GM13977 (cell line): ENCODE data around the gene NOC2L.

Experiments used
- DNase-seq: peaks from one replicate; pipeline ENCODE4 v3.0.0; 2012; ENCODE audit warnings: low spot score
- in situ Hi-C: fragments of 300-500 bp; cut with MboI; formaldehyde crosslinking; loops from one replicate; pipeline ENCODE4 v1.12.0; 2022; ENCODE audit warnings: low sequenced_read_pairs, low pct_unique_long_range_greater_than_20kb, mixed read lengths, inconsistent platforms; ENCODE audit not compliant: unreplicated experiment
- TF ChIP-seq, protein P1 (sequence below): IDR thresholded peaks from 2 replicates; pipeline ENCODE4 v1.5.1; 2012; ENCODE audit warnings: mild to moderate bottlenecking, control low read depth; ENCODE audit not compliant: insufficient read depth; ENCODE audit errors: extremely low read depth, missing control alignments

The NOC2L gene

DNA sequence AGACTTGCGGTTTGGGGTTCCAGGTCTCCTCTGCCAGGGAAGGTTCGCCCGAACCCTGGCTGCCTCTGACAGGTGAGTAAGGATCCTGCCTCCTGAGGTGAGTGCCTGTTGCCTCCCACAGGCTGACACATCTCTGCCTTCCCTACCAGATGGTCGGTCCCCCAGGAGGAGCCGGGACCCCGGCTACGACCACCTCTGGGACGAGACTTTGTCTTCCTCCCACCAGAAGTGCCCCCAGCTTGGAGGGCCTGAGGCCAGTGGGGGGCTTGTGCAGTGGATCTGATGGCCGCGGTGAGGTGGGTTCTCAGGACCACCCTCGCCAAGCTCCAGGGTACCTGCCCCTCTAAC is 15.2 kb upstream of the NOC2L start:
- in situ Hi-C loops, result loop anchor here (10.0 kb wide), 1 partner anchor 79 kb away; no protein-coding TSS in a partner anchor
- TF ChIP-seq, protein P1, sequence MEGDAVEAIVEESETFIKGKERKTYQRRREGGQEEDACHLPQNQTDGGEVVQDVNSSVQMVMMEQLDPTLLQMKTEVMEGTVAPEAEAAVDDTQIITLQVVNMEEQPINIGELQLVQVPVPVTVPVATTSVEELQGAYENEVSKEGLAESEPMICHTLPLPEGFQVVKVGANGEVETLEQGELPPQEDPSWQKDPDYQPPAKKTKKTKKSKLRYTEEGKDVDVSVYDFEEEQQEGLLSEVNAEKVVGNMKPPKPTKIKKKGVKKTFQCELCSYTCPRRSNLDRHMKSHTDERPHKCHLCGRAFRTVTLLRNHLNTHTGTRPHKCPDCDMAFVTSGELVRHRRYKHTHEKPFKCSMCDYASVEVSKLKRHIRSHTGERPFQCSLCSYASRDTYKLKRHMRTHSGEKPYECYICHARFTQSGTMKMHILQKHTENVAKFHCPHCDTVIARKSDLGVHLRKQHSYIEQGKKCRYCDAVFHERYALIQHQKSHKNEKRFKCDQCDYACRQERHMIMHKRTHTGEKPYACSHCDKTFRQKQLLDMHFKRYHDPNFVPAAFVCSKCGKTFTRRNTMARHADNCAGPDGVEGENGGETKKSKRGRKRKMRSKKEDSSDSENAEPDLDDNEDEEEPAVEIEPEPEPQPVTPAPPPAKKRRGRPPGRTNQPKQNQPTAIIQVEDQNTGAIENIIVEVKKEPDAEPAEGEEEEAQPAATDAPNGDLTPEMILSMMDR, result no peak
- DNase-seq, result no peak

DNA sequence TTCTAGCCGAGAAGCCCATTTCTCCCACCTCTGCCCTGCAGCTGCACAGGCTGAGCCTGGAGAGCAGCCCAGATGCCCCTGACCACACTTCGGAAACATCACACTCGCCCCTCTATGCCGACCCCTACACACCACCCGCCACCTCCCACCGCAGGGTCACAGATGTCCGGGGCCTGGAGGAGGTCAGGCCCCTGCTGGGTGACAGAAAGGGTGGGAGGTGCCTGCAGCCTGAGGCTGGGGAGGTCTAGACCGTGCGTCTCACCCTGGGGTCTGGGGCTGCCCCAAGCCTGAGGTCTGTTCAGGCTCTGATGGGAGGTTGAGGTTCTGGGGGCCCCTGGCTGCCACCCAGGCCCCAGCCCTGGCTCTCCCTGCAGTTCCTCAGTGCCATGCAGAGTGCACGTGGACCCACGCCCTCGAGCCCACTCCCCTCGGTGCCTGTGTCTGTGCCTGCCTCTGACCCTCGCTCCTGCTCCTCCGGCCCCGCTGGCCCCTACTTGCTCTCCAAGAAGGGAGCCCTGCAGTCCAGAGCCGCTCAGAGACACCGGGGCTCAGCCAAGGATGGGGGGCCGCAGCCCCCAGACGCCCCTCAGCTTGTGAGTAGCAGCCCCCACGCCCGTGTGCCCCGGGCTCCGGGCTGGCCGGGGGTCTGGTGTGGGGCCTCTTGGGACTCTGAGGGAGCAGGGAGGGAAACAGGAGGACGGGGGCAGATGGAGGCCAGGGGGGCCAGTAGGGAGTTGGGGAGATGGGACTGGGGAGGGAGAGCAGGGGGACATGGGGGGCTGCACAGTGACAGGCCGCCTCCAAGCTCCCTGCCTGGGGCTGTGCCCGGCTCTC is 14.6 kb upstream of the NOC2L start:
- no peak for DNase-seq
- TF ChIP-seq, protein P1, result no peak
- in situ Hi-C loops, result loop anchor here (10.0 kb wide), 1 partner anchor 79 kb away; no protein-coding TSS in a partner anchor

DNA sequence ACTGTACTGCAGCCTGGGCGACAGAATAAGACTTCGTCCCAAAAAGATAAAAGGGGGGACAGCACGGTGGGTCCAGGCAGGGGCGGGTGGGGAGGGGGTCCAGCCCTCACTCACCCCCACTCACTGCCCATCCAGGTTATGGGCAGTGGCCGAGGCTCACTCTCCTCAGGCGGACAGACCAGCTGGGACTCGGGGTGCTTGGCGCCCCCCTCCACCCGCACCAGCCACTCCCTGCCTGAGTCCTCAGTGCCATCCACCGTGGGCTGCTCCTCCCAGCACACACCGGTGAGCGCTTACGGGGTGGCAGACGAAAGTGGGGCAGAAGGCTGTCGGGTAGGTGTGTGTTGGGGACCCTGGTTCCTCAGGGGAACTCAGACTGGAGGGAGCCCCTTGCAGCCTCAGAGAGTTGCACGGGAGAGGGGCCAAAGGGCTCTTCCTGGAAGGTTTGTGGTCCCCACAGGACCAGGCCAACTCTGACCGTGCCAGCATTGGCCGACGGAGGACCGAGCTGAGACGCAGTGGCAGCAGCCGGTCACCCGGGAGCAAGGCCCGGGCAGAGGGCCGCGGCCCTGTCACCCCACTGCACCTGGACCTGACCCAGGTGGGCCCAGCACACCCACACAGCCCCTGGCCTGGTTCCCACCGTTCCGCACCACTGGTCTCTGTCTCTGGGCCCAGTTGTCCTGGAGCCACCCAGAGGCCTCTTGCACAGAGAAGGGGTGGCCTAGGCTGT is 13.8 kb upstream of the NOC2L start:
- in situ Hi-C loops, result loop anchor here (10.0 kb wide), 1 partner anchor 78 kb away; no protein-coding TSS in a partner anchor
- DNase-seq, result no peak
- TF ChIP-seq, protein P1, result no peak

DNA sequence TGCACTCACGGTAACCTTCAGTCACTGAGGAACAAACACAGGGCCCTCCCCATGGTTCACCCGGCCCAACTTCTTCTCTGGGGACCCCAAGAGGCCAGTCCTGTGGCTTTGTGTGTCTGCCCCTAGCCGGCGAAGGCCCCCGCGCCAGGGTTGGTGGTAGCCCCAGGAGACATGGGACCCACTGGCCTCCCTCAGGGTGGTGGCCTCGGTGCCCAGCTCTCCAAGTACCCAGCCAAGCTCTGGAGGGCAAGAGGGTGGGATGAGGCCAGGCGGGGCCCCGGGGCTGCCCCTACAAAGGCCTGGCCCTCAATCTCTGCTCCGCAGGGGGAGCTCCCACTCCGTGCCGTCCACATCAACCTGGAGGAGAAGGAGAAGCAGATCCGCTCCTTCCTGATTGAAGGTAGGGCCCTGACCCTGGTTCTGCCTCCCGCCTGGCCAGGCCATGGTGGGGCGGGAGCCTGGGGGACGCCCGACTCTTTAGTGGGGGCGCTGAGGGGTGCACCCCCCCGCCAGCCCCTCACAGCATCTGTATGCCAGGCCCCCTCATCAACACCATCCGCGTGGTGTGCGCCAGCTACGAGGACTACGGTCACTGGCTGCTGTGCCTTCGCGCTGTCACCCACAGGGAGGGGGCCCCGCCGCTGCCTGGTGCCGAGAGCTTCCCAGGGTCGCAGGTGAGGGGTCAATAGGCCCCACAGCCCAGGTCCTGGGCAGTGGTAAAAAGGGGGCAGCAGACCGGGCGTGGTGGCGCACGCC is 12.9 kb upstream of the NOC2L start:
- in situ Hi-C loops, result loop anchor here (10.0 kb wide), 1 partner anchor 77 kb away; no protein-coding TSS in a partner anchor
- TF ChIP-seq, protein P1, result no peak
- no peak for DNase-seq

DNA sequence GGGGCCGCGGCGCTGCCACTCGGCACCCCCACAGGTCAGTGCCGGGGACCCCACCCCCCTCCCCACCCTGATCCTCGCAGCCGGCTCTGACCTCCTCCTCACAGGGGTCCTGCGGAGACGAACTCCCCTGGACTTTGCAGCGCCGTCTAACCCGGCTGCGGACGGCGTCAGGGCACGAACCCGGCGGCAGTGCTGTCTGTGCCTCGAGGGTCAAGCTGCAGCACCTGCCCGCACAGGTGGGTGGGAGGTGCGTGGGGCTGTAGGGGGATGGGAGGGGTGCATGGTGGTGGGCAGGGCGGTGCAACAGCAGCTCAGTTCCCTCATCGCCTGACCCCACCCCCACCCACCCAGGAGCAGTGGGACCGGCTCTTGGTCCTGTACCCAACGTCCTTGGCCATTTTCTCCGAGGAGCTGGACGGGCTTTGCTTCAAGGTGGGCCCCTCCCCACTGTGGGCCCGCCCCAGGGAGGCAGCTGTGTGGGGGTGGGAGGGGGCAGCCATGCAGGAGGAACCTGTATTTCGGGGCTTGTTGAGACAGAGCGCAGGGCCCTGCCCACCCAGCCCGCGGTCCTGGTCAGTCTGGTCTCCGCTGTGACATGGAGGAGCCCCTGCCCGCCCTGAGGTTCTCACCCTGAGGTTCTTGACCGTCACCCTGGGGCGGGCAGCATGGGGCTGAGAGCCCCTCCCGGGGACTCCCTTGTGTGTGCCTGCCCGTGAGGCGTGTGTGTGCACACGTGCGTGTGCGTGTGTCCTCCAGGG is 12.1 kb upstream of the NOC2L start:
- TF ChIP-seq, protein P1, result no peak
- DNase-seq, result no peak
- in situ Hi-C loops, result loop anchor here (10.0 kb wide), 1 partner anchor 76 kb away; no protein-coding TSS in a partner anchor
